Mesendoderm (in vitro differentiated cells): ENCODE data around the gene UBE2H.
"Not testable (repeated sequence)": the region's sequence is repeated elsewhere in the genome, so short reads cannot be mapped to it uniquely, and the experiment has no call there.

ENCODE experiments used
- DNase-seq: peaks from one replicate; pipeline ENCODE4 v3.0.0; 2013
- H2AK5ac ChIP-seq: 2 replicates; pipeline ENCODE4 v1.6.1; 2013; ENCODE audit warnings: low read length, inconsistent platforms
- H2BK120ac ChIP-seq: 2 replicates; pipeline ENCODE4 v1.6.1; 2013; ENCODE audit warnings: low read depth, mild to moderate bottlenecking, low read length, moderate library complexity, mixed read lengths
- H2BK15ac ChIP-seq: replicated peaks from 2 replicates; pipeline ENCODE4 v1.6.1; 2013; ENCODE audit warnings: low read depth, mild to moderate bottlenecking, moderate library complexity
- H2BK5ac ChIP-seq: 2 replicates; pipeline ENCODE4 v1.6.1; 2013; ENCODE audit warnings: low read length, inconsistent platforms
- H3K18ac ChIP-seq: 2 replicates; pipeline ENCODE4 v1.6.1; 2013; ENCODE audit warnings: mild to moderate bottlenecking, low read length, mixed read lengths
- H3K23ac ChIP-seq: one replicate; pipeline ENCODE4 v1.6.1; 2013; ENCODE audit warnings: low read length
- H3K27ac ChIP-seq: 2 replicates; pipeline ENCODE4 v1.5.1; 2013; ENCODE audit warnings: low read depth, mild to moderate bottlenecking, inconsistent platforms, low read length, moderate library complexity
- H3K27me3 ChIP-seq: 2 replicates; pipeline ENCODE4 v1.6.1; 2013; ENCODE audit warnings: low read length, control low read depth, mild to moderate bottlenecking, inconsistent platforms; ENCODE audit not compliant: insufficient read depth, poor library complexity
- H3K36me3 ChIP-seq: 2 replicates; pipeline ENCODE4 v1.6.1; 2013; ENCODE audit warnings: low read length, inconsistent platforms; ENCODE audit not compliant: control insufficient read depth, insufficient read depth
- H3K4ac ChIP-seq: one replicate; pipeline ENCODE4 v1.6.1; 2013; ENCODE audit warnings: low read depth, mild to moderate bottlenecking, low read length, moderate library complexity
- H3K4me1 ChIP-seq: 2 replicates; pipeline ENCODE4 v1.6.1; 2013; ENCODE audit warnings: low read depth, low read length, inconsistent platforms; ENCODE audit not compliant: control insufficient read depth
- H3K4me2 ChIP-seq: 2 replicates; pipeline ENCODE4 v1.6.1; 2013; ENCODE audit warnings: low read length
- H3K4me3 ChIP-seq: 2 replicates; pipeline ENCODE4 v1.5.1; 2013; ENCODE audit warnings: mild to moderate bottlenecking, low read length
- H3K56ac ChIP-seq: one replicate; pipeline ENCODE4 v1.6.1; 2013; ENCODE audit warnings: low read length
- H3K79me1 ChIP-seq: 2 replicates; pipeline ENCODE4 v1.6.1; 2013; ENCODE audit warnings: low read length, inconsistent platforms
- H3K79me2 ChIP-seq: 2 replicates; pipeline ENCODE4 v1.6.1; 2013; ENCODE audit warnings: mild to moderate bottlenecking, low read length; ENCODE audit not compliant: control insufficient read depth, insufficient read depth
- H3K9ac ChIP-seq: 2 replicates; pipeline ENCODE4 v1.6.1; 2013; ENCODE audit warnings: low read length, inconsistent platforms
- H4K5ac ChIP-seq: one replicate; pipeline ENCODE4 v1.6.1; 2013; ENCODE audit warnings: low read length
- H4K8ac ChIP-seq: one replicate; pipeline ENCODE4 v1.6.1; 2013; ENCODE audit warnings: low read depth, mild to moderate bottlenecking, control low read depth, low read length, moderate library complexity
- WGBS: extraction: QIAGEN DNeasy Blood & Tissue Kit; methylation state at CpG from one replicate; pipeline ENCODE4 v1.1.7; 2013; ENCODE audit warnings: low lambda C conversion rate, missing lambda C conversion rate; ENCODE audit not compliant: insufficient coverage; ENCODE audit errors: extremely low coverage; 5-methylcytosine and 5-hydroxymethylcytosine counted together

Gene UBE2H

GRCh38 chr7:129968592-129969383, 16.0 kb upstream of the UBE2H start:
- Histone ChIP-seq H3K36me3 (no peaks in the 10 kb centered on the region), H4K5ac (no peak overlapping the region), H3K18ac (no peak overlapping the region), H3K4me3 (no peak overlapping the region), H3K4ac (no peak overlapping the region), H3K23ac (peak overlapping the region; percentile 24), H3K79me2 (no peaks in the 10 kb centered on the region), H3K27me3 (no peaks in the 10 kb centered on the region), H2AK5ac (no peak overlapping the region), H3K4me1 (peaks cover 4% of the 10 kb centered on the region), H2BK15ac (no peak overlapping the region), H3K4me2 (no peak overlapping the region), H3K27ac (no peak overlapping the region), H3K79me1 (no peaks in the 10 kb centered on the region), H4K8ac (no peak overlapping the region), H2BK120ac (no peak overlapping the region), H3K56ac (peak overlapping the region; percentile 34), H2BK5ac (no peak overlapping the region), H3K9ac (no peak overlapping the region)
- WGBS, result no CpG with 5 or more reads among the region's 11 CpGs
- DNase-seq, result no peak

- not testable (repeated sequence) for H2BK15ac ChIP-seq, H3K4me3 ChIP-seq, H3K79me1 ChIP-seq, H3K9ac ChIP-seq, H2BK120ac ChIP-seq, H3K4ac ChIP-seq, H3K36me3 ChIP-seq, H4K8ac ChIP-seq, H3K4me2 ChIP-seq, H3K56ac ChIP-seq, H2AK5ac ChIP-seq, H3K79me2 ChIP-seq, H3K18ac ChIP-seq, H4K5ac ChIP-seq, H3K23ac ChIP-seq, H2BK5ac ChIP-seq, H3K27me3 ChIP-seq, DNase-seq, H3K27ac ChIP-seq, H3K4me1 ChIP-seq
- WGBS, result no CpG with 5 or more reads among the region's 4 CpGs
Observed at GRCh38 chr7:129960204-129960475, 7.4 kb upstream of the UBE2H start.

- H3K36me3 ChIP-seq, result no peaks in the 10 kb centered on the region
- no peak overlapping the region for H4K5ac ChIP-seq
- no peak overlapping the region for H3K4me2 ChIP-seq
- H3K4me3 ChIP-seq, result no peak overlapping the region
- H3K79me1 ChIP-seq, result no peaks in the 10 kb centered on the region
- no peak overlapping the region for H3K27ac ChIP-seq
- no peak overlapping the region for H2AK5ac ChIP-seq
- DNase-seq, result no peak
- H3K4ac ChIP-seq, result no peak overlapping the region
- no peak overlapping the region for H2BK120ac ChIP-seq
- no peaks in the 10 kb centered on the region for H3K4me1 ChIP-seq
- no peak overlapping the region for H4K8ac ChIP-seq
- H3K56ac ChIP-seq, result no peak overlapping the region
- no peaks in the 10 kb centered on the region for H3K79me2 ChIP-seq
- no peak overlapping the region for H3K18ac ChIP-seq
- H3K23ac ChIP-seq, result no peak overlapping the region
- WGBS, result no CpG with 5 or more reads among the region's 12 CpGs
- no peak overlapping the region for H3K9ac ChIP-seq
- no peak overlapping the region for H2BK5ac ChIP-seq
- H3K27me3 ChIP-seq, result no peaks in the 10 kb centered on the region
- no peak overlapping the region for H2BK15ac ChIP-seq
Observed at GRCh38 chr7:129959471-129960203, 6.9 kb upstream of the UBE2H start.

- Histone ChIP-seq H3K23ac (no peak overlapping the region), H4K5ac (no peak overlapping the region), H3K4me2 (no peak overlapping the region), H3K27ac (no peak overlapping the region), H2BK15ac (no peak overlapping the region), H3K18ac (no peak overlapping the region), H2BK5ac (no peak overlapping the region), H3K9ac (no peak overlapping the region), H3K4ac (no peak overlapping the region), H3K36me3 (no peaks in the 10 kb centered on the region), H3K79me1 (no peaks in the 10 kb centered on the region), H2BK120ac (no peak overlapping the region), H4K8ac (no peak overlapping the region), H3K4me1 (no peaks in the 10 kb centered on the region), H3K4me3 (no peak overlapping the region), H3K79me2 (no peaks in the 10 kb centered on the region), H2AK5ac (no peak overlapping the region), H3K27me3 (no peaks in the 10 kb centered on the region), H3K56ac (peak overlapping the region; percentile 6)
- WGBS, result no CpG with 5 or more reads among the region's 9 CpGs
- peak; percentile 31 for DNase-seq
Observed at GRCh38 chr7:129958643-129959470, 6.1 kb upstream of the UBE2H start.

- Histone ChIP-seq H3K27ac (no peak overlapping the region), H2BK15ac (no peak overlapping the region), H2BK120ac (no peak overlapping the region), H3K56ac (no peak overlapping the region), H3K79me1 (no peaks in the 10 kb centered on the region), H3K79me2 (peaks cover 13% of the 10 kb centered on the region), H3K27me3 (no peaks in the 10 kb centered on the region), H3K9ac (no peak overlapping the region), H2BK5ac (no peak overlapping the region), H2AK5ac (no peak overlapping the region), H3K23ac (no peak overlapping the region), H3K18ac (no peak overlapping the region), H4K5ac (no peak overlapping the region), H3K36me3 (no peaks in the 10 kb centered on the region), H3K4me3 (no peak overlapping the region), H3K4me2 (no peak overlapping the region), H3K4me1 (peaks cover 2% of the 10 kb centered on the region), H3K4ac (no peak overlapping the region), H4K8ac (no peak overlapping the region)
- WGBS, result no CpG with 5 or more reads among the region's 8 CpGs
- no peak for DNase-seq
Observed at GRCh38 chr7:129955993-129956543, 3.3 kb upstream of the UBE2H start.
